Measurements from ENCODE around the gene PCSK5. TPM values are rescaled to one million over a fixed set of nuclear protein-coding genes. Genes with fewer than 3 reads are reported as not detected.

Gene PCSK5
- total and polyA plus RNA-seq, 2 of the 8 experiments (the other 6 are each of a cell fraction or from before 2014, with no cell fraction given) = 5.5 to 10.7 TPM

DNA sequence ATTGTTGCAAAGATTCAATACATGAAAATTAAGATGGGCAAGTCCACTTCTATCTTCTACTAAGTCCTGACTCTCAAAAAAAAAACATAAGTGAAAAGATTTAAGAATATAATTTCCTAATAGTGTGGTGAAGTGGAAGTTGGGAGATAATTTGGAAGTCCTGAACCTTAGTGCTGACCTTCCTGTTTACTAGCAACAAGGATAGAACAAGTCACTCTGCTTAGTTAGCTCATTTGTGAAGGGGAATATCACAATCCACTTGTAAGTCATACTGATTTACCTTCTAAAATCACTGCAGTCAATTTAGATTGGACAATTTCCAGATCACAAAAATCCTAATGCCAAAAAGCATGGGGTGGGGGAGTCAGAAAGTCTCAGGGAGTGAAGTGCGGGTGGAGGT, 43.4 kb upstream of the PCSK5 start:
- no peak overlapping the region for H2AK5ac ChIP-seq (ENCODE audit: low read depth, low read length)
- DNase-seq (ENCODE audit: low read depth in 1 of 2, low spot score in 2 of 2) (no peak), FAIRE-seq (no peak)
- H4K5ac ChIP-seq (ENCODE audit: insufficient read length, low read depth, low read length) = no peak overlapping the region
- H3K56ac ChIP-seq (replicated peaks; ENCODE audit: insufficient read length, low read depth, low read length) = no peak overlapping the region
- no peak overlapping the region for H3K27ac ChIP-seq (ENCODE audit: low read depth, low read length)
- no peak overlapping the region for H3K4me2 ChIP-seq (ENCODE audit: insufficient read depth in 1 of 2, low read depth in 2 of 2, low read length in 2 of 2)
- H2BK15ac ChIP-seq (ENCODE audit: low read length) = no peak overlapping the region
- no peak overlapping the region for H2BK20ac ChIP-seq (ENCODE audit: low read length)
- H3K23me2 ChIP-seq (ENCODE audit: low read depth, low read length) = no peaks in the 10 kb centered on the region
- H3K14ac ChIP-seq (ENCODE audit: insufficient read length) = no peak overlapping the region
- no peaks in the 10 kb centered on the region for H3K9me3 ChIP-seq (ENCODE audit: insufficient read depth in 2 of 2, low read depth in 1 of 2, low read length in 1 of 2)
- no peak overlapping the region for H4K8ac ChIP-seq (ENCODE audit: extremely low read depth, insufficient read depth, low read length)
- H3K27me3 ChIP-seq (replicated peaks in 1 of 4; ENCODE audit: control insufficient read depth in 3 of 4, extremely low read depth in 1 of 4, insufficient read depth in 3 of 4, low read length in 3 of 4) = no peaks in the 10 kb centered on the region
- no peak overlapping the region for H2BK120ac ChIP-seq (replicated peaks; ENCODE audit: low read depth, low read length)
- H3K79me1 ChIP-seq (ENCODE audit: low read depth, low read length) = no peaks in the 10 kb centered on the region
- H2AFZ ChIP-seq (ENCODE audit: low read length) = no peak overlapping the region
- no peaks in the 10 kb centered on the region for H3K36me3 ChIP-seq (ENCODE audit: control insufficient read depth in 2 of 4, insufficient read depth in 4 of 4, low read length in 3 of 4)
- POLR2A ChIA-PET (ENCODE audit: partially characterized antibody) = no interaction called here
- no peak overlapping the region for H3K4me3 ChIP-seq (ENCODE audit: extremely low read depth in 1 of 4, insufficient read depth in 2 of 4, low read depth in 3 of 4, low read length in 4 of 4)
- H2BK5ac ChIP-seq (ENCODE audit: low read depth, low read length) = no peak overlapping the region
- H3K4ac ChIP-seq (replicated peaks; ENCODE audit: insufficient read length, low read depth, low read length) = no peak overlapping the region
- no peak overlapping the region for H3K9ac ChIP-seq (replicated peaks in 1 of 4; ENCODE audit: extremely low read depth in 1 of 4, low read depth in 3 of 4, low read length in 3 of 4)
- 100% methylated on average over 1 of the region's 1 CpG; no CpG with 5 or more reads in 1 of the 2 experiments for WGBS, 2 experiments (ENCODE audit: extremely low coverage in 1 of 2, insufficient coverage in 1 of 2, insufficient read length in 1 of 2, insufficient replicate concordance in 2 of 2, low coverage in 1 of 2, low lambda C conversion rate in 2 of 2, missing lambda C conversion rate in 1 of 2)
- no peaks in the 10 kb centered on the region for H4K20me1 ChIP-seq (replicated peaks in 1 of 2; ENCODE audit: control insufficient read depth in 1 of 2, insufficient read depth in 2 of 2, low read length in 2 of 2)
- CTCF ChIA-PET (ENCODE audit: partially characterized antibody) = interaction anchor here (0.6 to 2.7 kb wide), 5 partner anchors 8 to 621 kb away, joined by 3 to 16 read pairs (median 4); no protein-coding TSS in a partner anchor
- no peaks in the 10 kb centered on the region for H3K79me2 ChIP-seq (ENCODE audit: control insufficient read depth in 1 of 2, insufficient read depth in 2 of 2, low read length in 2 of 2)
- H3K4me1 ChIP-seq (replicated peaks in 1 of 4; ENCODE audit: control insufficient read depth in 3 of 4, insufficient read depth in 4 of 4, low read length in 3 of 4) = no peaks in the 10 kb centered on the region
- H2BK12ac ChIP-seq (ENCODE audit: low read depth, low read length) = no peak overlapping the region
- no peak overlapping the region for H3K18ac ChIP-seq (ENCODE audit: extremely low read depth, low read length)
- no peak overlapping the region for H4K91ac ChIP-seq (replicated peaks; ENCODE audit: insufficient read length, low read length)
- no peak overlapping the region for H3K23ac ChIP-seq (ENCODE audit: insufficient read length)
- no peak for TF ChIP-seq SP4 (IDR thresholded peaks at IDR 0.05; ENCODE audit: low read length)
- TF ChIP-seq CBX8 (IDR thresholded peaks at IDR 0.05; ENCODE audit: borderline replicate concordance, low read depth, low read length) = no peak
- TF ChIP-seq CHD2 (IDR thresholded peaks at IDR 0.05; ENCODE audit: low read length) = no peak
- no peak for TF ChIP-seq TEAD4 (IDR thresholded peaks at IDR 0.05; ENCODE audit: low read depth, low read length)
- TF ChIP-seq ZNF274 (IDR thresholded peaks at IDR 0.05; ENCODE audit: borderline replicate concordance, extremely low read depth, low read length) = no peak
- TF ChIP-seq, protein P1, sequence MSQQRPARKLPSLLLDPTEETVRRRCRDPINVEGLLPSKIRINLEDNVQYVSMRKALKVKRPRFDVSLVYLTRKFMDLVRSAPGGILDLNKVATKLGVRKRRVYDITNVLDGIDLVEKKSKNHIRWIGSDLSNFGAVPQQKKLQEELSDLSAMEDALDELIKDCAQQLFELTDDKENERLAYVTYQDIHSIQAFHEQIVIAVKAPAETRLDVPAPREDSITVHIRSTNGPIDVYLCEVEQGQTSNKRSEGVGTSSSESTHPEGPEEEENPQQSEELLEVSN (IDR thresholded peaks at IDR 0.05) = no peak
- no peak for TF ChIP-seq POLR2AphosphoS5 (IDR thresholded peaks at IDR 0.05; ENCODE audit: low read depth, low read length)
- TF ChIP-seq EP300 (IDR thresholded peaks at IDR 0.05; ENCODE audit: borderline replicate concordance in 1 of 2, low read depth in 2 of 2, low read length in 2 of 2) = no peak
- TF ChIP-seq BACH1 (IDR thresholded peaks at IDR 0.05; ENCODE audit: low read length) = no peak
- TF ChIP-seq, protein P2, sequence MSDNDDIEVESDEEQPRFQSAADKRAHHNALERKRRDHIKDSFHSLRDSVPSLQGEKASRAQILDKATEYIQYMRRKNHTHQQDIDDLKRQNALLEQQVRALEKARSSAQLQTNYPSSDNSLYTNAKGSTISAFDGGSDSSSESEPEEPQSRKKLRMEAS (IDR thresholded peaks at IDR 0.05) = no peak
- TF ChIP-seq, protein P3, sequence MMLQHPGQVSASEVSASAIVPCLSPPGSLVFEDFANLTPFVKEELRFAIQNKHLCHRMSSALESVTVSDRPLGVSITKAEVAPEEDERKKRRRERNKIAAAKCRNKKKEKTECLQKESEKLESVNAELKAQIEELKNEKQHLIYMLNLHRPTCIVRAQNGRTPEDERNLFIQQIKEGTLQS (IDR thresholded peaks at IDR 0.05; ENCODE audit: insufficient read depth, low read depth, low read length) = no peak
- no peak for TF ChIP-seq JUND (IDR thresholded peaks at IDR 0.05; ENCODE audit: low read length)
- TF ChIP-seq BRCA1 (IDR thresholded peaks at IDR 0.05; ENCODE audit: low read depth, low read length) = no peak
- no peak for TF ChIP-seq KDM1A (IDR thresholded peaks at IDR 0.05; ENCODE audit: borderline replicate concordance, low read length)
